ENCODE data around the gene MVD.

MVD gene

GRCh38 chr16:88696441-88696840, 33.5 kb upstream of the MVD start:
- TF ChIP-seq TAF1 (IDR thresholded peaks at IDR 0.05; ENCODE audit: borderline replicate concordance, insufficient read depth, low read length): no peak
- TF ChIP-seq SIN3A (IDR thresholded peaks at IDR 0.05; ENCODE audit: borderline replicate concordance, insufficient read depth, low read length): no peak
- no peak for TF ChIP-seq POLR2AphosphoS5 (IDR thresholded peaks at IDR 0.05; ENCODE audit: low read depth, low read length)
- no peak for TF ChIP-seq FOXP2 (optimal IDR thresholded peaks at IDR 0.05; ENCODE audit: borderline replicate concordance, extremely low read depth, extremely low read length, insufficient read depth)
- TF ChIP-seq, protein P1, sequence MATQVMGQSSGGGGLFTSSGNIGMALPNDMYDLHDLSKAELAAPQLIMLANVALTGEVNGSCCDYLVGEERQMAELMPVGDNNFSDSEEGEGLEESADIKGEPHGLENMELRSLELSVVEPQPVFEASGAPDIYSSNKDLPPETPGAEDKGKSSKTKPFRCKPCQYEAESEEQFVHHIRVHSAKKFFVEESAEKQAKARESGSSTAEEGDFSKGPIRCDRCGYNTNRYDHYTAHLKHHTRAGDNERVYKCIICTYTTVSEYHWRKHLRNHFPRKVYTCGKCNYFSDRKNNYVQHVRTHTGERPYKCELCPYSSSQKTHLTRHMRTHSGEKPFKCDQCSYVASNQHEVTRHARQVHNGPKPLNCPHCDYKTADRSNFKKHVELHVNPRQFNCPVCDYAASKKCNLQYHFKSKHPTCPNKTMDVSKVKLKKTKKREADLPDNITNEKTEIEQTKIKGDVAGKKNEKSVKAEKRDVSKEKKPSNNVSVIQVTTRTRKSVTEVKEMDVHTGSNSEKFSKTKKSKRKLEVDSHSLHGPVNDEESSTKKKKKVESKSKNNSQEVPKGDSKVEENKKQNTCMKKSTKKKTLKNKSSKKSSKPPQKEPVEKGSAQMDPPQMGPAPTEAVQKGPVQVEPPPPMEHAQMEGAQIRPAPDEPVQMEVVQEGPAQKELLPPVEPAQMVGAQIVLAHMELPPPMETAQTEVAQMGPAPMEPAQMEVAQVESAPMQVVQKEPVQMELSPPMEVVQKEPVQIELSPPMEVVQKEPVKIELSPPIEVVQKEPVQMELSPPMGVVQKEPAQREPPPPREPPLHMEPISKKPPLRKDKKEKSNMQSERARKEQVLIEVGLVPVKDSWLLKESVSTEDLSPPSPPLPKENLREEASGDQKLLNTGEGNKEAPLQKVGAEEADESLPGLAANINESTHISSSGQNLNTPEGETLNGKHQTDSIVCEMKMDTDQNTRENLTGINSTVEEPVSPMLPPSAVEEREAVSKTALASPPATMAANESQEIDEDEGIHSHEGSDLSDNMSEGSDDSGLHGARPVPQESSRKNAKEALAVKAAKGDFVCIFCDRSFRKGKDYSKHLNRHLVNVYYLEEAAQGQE (IDR thresholded peaks at IDR 0.05; ENCODE audit: insufficient read depth in 1 of 2, low read depth in 2 of 2, low read length in 2 of 2): no peak

DNA sequence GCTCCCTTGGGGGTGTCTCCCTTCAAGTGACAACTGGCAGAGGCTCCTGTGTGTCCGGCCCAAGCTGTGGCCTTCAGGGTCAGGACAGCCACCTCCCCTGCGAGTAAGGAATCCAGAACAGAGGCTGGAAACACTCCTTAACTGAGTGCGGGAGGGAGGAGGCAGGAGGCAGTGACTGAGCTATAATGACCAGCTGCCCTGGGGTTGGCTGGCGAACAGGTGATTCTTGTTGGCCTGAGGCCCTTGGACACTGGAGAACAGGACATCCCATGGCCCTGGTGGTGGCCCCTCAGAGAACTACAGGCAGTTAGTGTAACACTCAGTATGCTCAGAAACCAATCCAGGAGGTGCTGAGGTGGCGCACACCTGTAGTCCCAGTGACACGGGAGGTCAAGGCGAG, 32.9 kb upstream of the MVD start:
- TF ChIP-seq TAF1 (IDR thresholded peaks at IDR 0.05; ENCODE audit: borderline replicate concordance, insufficient read depth, low read length): no peak
- no peak for TF ChIP-seq SIN3A (IDR thresholded peaks at IDR 0.05; ENCODE audit: borderline replicate concordance, insufficient read depth, low read length)
- TF ChIP-seq, protein P1 (IDR thresholded peaks at IDR 0.05; ENCODE audit: insufficient read depth in 1 of 2, low read depth in 2 of 2, low read length in 2 of 2): no peak
- TF ChIP-seq POLR2AphosphoS5 (IDR thresholded peaks at IDR 0.05; ENCODE audit: low read depth, low read length): no peak
- no peak for TF ChIP-seq FOXP2 (optimal IDR thresholded peaks at IDR 0.05; ENCODE audit: borderline replicate concordance, extremely low read depth, extremely low read length, insufficient read depth)

DNA sequence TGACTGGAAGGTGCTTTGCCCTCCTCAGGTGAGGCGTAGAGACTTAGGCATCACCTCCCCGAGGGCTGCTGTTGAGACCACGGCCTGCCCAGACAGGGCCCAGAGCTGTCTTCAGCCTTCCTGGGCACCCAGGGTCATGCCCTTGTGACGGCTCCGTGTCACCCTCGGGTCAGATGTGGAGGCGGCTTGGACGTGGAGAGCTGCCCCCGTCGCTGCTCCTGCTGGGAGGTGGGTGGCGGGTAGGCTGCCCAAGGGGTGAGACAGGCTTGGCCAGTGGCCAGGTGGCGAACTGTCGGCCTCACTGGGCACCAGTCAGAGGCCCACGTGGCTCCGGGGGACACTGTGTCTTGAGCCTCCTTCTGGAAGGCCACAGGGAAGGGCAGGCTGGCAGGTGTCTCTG, 32.3 kb upstream of the MVD start:
- TF ChIP-seq FOXP2 (optimal IDR thresholded peaks at IDR 0.05; ENCODE audit: borderline replicate concordance, extremely low read depth, extremely low read length, insufficient read depth) (no peak), TAF1 (IDR thresholded peaks at IDR 0.05; ENCODE audit: borderline replicate concordance, insufficient read depth, low read length) (no peak), SIN3A (IDR thresholded peaks at IDR 0.05; ENCODE audit: borderline replicate concordance, insufficient read depth, low read length) (no peak), POLR2AphosphoS5 (IDR thresholded peaks at IDR 0.05; ENCODE audit: low read depth, low read length) (no peak)
- TF ChIP-seq, protein P1 (IDR thresholded peaks at IDR 0.05; ENCODE audit: insufficient read depth in 1 of 2, low read depth in 2 of 2, low read length in 2 of 2): no peak

GRCh38 chr16:88694221-88695087, 31.6 kb upstream of the MVD start:
- TF ChIP-seq, protein P1 (IDR thresholded peaks at IDR 0.05; ENCODE audit: insufficient read depth in 1 of 2, low read depth in 2 of 2, low read length in 2 of 2): no peak
- TF ChIP-seq SIN3A (IDR thresholded peaks at IDR 0.05; ENCODE audit: borderline replicate concordance, insufficient read depth, low read length): no peak
- no peak for TF ChIP-seq TAF1 (IDR thresholded peaks at IDR 0.05; ENCODE audit: borderline replicate concordance, insufficient read depth, low read length)
- TF ChIP-seq POLR2AphosphoS5 (IDR thresholded peaks at IDR 0.05; ENCODE audit: low read depth, low read length): no peak
- no peak for TF ChIP-seq FOXP2 (optimal IDR thresholded peaks at IDR 0.05; ENCODE audit: borderline replicate concordance, extremely low read depth, extremely low read length, insufficient read depth)
